HS-27A (cell line): Measurements from ENCODE around the gene ARL6IP1.
"Not testable (repeated sequence)": the region's sequence is repeated elsewhere in the genome, so short reads cannot be mapped to it uniquely, and the experiment has no call there.

Experiments
- DNase-seq: peaks from one replicate; pipeline ENCODE4 v3.0.0-alpha.2; 2012; ENCODE audit warnings: low read depth, missing footprints

The ARL6IP1 gene

DNA sequence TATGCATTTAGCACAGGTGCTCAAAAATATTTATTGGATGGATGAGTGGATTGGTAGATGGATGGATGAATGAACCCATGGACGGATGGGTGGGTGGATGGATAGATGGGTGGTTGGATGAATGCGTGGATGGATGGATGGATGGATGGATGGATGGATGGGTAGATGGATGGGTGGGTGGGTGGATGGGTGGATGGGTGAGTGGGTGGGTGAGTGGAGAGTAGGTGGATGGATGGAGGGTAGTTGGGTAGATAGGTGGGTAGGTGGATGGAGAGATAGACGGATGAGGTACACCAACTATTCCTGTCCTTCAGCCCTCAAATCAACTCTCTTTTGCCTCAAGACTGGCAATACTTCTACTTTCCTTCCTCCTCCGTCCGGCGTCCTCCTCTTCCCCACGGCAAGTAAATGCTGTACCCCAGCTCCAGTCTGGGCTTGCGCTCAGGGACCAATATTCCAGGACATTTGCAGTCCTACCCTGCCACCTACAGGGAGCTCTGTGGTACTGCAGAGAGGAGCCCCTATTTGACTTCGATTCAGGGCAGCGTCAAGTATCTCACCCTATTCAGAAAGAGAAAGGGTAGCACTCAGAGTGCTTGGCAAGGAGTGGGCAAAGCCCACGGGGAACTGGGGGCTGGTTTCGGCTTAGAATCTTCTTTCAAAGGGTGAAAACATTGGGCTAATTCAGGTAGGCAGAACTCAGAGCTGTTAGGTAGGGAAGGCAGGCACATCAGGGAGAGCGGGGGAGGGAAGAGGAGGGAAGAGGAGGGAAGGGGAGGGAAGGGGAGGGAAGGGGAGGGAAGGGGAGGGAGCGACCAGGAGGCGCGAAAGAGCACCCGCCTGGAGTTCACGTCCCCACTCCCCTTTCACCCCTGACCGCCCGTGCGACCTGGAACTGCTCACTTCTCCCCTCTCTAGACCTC is 41.5 kb downstream of the ARL6IP1 start:
- DNase-seq: not testable (repeated sequence)

DNA sequence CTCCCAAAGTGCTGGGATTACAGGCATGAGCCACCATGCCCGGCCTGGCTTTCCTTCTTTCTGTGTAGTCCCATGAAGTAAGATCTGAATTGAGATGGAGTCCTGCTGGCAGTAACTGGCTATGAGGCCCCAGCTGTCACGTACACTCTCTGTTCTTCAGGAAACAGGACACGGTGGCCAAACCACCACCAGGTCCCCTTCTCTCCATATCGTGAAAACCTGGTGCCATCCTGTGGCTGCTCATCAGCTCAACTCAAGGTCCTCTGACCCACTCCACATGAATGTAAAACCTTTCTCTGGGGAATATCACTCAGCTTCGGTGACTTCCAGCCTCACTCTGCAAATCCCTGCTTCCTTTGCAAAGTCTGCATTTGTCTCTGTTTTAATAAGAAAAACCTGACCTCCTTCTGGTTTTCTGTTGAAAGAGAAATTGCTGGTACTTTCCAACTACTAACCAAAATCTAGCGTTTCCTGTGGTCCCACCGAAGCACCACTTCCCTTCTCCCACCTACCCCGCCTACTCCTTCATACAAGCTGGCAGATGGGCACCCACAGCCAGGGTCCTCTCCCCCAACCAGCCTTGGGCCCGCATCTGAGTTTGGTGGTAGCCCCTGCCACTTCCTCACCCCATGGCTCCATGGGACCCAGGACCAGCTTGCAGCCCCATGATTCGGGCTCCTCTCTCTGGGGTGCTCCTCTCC is 43.2 kb downstream of the ARL6IP1 start:
- not testable (repeated sequence) for DNase-seq

DNA sequence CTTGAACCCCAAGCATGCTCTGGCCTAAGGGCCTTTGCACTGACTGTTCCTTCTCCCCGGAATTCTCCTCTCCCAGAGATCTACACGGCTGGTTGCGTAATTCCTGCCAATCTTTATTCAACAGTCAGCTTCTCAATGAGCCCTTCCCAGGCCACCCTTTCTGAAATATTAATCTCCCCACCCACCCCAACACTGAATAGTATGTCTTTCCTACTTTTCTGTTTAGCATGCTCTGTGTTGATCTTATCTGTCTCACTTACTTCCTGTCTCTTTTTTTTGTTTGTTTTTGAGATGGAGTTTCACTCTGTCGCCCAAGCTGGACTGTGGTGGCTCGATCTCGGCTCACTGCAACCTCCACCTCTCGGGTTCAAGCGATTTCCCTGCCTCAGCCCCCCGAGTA is 44.7 kb downstream of the ARL6IP1 start:
- DNase-seq: not testable (repeated sequence)

DNA sequence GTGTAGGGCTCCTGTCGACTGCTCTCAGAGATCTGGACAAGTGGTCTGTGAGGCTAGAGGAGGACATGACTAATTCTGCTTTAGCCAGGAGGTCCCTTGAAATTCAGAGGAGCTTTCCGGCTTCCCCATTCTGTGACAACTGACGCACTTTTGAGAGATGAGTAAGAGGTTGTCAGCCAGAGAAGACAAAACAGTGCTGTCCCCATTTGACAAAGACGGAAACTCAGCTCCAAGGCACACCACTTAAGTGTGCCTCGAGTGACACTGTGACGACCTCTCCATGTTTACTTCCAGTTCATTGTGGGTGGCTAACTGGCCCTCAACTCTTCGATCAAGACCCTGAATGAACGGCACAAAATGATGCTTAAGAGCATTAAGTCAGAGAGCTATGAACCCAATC is 58.5 kb downstream of the ARL6IP1 start:
- not testable (repeated sequence) for DNase-seq
